NCI-H2081 (cell line): Measurements from ENCODE around the gene UROD.
"Not testable (repeated sequence)": the region's sequence is repeated elsewhere in the genome, so short reads cannot be mapped to it uniquely, and the experiment has no call there.

ENCODE experiments used
- DNase-seq, 2 experiments: peaks; one replicate each; lab custom pipeline; 2025; lab: John Stamatoyannopoulos, UW

The UROD gene

GRCh38 chr1:45038661-45039364 lies 26.8 kb downstream of the UROD start:
- no peak for DNase-seq

DNA sequence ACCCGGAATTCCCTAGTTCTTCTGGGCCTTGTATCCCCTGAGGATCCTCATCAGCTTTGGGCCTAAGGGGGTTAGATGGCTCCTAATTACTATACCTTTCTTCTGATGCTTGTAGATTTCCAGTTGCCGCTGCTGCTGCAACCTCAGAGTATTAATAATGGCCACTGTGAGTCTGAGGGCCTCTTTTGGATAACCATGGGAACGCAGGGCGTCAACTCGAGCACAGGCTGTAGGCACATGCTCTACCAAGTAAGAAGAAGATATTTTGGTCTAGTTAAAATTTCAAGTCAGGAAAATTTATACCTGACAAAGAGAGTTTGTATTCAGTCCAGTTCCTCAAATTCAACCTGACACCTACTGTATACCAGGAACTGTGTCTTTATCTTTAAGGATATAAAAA lies 28.2 kb downstream of the UROD start:
- no peak for DNase-seq

- no peak for DNase-seq
Measured at GRCh38 chr1:45043094-45043493, 31.0 kb downstream of the UROD start.

- no peak for DNase-seq
Measured at GRCh38 chr1:45044916-45045315, 32.9 kb downstream of the UROD start.

DNA sequence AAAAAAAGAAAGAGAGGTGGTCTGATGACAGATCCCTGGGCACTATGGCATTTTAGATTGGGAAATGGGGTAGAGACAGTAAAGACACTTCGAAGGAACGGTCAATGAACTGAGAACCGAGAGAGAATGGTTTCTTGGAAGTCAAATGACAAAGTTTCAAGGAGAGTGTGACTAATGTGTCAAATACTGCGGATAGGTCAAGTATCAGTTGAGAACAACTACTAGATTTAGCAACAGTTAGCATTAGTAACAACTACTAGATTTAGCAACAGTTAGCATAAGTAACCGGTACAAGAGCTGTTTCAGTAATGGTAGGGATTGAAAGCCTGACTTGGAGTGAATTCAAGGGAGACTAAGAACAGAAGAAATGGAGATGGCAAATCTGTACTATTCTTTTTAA lies 35.0 kb downstream of the UROD start:
- DNase-seq: no peak

DNA sequence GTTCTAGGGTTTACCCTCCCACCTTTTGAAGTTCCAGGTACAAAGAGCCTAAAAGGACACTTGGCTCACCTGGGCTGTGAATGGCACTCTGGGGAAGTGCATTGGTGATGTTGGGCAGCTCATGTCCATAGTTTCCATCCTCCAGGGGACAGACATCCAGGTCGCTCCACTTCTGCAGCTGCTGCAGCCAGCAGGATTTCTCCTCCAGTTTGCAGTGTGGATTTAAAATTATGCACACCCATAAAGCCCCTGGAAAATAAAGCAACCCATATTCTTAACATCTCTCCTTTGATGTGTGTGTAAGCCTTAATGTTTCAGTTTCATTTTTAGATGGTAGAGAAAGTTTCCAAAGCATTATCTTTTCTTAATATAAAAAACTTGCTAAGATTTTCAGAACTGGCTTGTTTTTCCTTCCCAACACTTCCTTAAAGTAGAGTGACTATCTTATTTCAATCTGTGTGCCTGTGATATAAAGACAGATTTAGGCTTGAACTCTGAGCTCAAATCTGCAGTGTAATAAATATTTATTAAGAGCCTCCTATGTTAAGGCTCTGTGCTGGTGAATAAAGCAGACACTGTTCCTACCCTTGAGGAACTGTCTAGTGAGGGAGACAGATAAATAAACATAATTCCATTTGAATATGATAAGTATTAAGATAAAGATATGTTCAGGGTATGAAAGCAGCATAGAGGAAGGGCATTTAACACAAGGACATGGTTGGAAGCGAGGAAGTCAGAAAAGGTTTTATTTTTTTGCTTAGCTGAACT lies 39.1 kb downstream of the UROD start:
- no peak for DNase-seq

GRCh38 chr1:45057542-45057941 lies 45.5 kb downstream of the UROD start:
- DNase-seq: no peak

GRCh38 chr1:45059829-45060228 lies 47.8 kb downstream of the UROD start:
- DNase-seq: no peak

- not testable (repeated sequence) for DNase-seq
Measured at GRCh38 chr1:45062463-45062862, 50.4 kb downstream of the UROD start.

GRCh38 chr1:45065083-45065482 lies 53.0 kb downstream of the UROD start:
- no peak for DNase-seq
